Measurements from ENCODE around the gene ASIC5.

ASIC5 gene

GRCh38 chr4:155879767-155880166 lies 13.7 kb upstream of the ASIC5 start:
- DNase-seq, result no peak

DNA sequence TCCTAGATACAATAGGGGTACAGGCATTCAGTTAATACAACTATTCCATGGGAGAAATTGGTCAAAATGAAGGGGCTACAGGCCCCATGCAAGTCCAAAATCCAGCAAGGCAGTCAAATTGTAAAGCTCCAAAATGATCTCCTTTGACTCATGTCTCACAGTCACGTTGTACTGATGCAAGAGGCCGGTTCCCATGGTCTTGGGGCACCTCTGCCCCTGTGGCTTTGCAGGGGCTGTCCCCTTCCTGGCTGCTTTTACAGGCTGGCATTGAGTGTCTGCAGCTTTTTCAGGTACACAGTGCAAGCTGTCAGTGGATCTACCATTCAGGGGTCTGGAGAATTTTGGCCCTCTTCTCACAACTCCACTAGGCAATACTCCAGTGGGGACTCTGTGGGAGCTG lies 12.5 kb upstream of the ASIC5 start:
- no peak for DNase-seq

DNA sequence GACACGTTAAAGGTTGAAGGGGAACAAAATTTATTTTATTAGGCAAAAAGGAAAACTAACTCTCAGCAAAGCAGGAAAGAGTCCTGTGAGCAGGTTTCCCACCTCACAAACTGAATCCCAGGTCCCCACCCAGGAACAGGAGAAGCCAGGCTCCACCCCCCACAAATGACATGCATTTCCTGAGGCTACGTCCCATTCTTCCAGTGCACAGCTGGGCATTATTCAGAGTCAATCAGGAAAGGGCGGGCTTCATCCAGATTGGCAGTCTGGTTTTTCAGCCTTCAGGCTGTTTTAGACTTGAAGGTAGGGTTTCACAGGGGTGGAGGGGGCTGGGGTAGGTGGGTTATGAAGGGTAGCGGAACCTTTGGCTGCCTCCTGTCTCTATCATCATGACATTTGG lies 11.9 kb upstream of the ASIC5 start:
- DNase-seq, result no peak

- DNase-seq, result no peak
These were observed 9.8 kb upstream of the ASIC5 start for GRCh38 chr4:155875878-155876277.

DNA sequence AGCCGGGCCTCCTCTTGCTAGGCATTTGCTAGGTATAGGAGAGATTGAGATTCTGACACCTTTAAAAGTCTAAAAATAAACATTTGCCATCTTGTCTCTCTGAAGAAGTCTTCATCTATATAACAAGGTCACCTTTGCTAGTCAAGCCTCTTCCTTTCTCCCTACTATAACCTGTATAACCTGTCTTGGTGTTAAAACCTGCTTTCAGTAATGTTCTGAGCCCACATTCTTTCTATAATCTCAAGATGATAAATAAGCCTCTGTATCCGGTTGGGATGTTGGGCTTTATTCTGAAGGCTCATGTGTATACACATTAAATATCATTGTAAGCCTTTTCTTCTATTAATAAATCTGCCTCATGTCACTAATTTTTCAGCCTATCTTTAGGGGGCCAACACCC lies 10.2 kb downstream of the ASIC5 start:
- no peak for DNase-seq

- DNase-seq, result no peak
These were observed 11.4 kb downstream of the ASIC5 start for GRCh38 chr4:155854582-155855226.

GRCh38 chr4:155853189-155853588 lies 12.9 kb downstream of the ASIC5 start:
- no peak for DNase-seq

GRCh38 chr4:155849042-155849441 lies 17.0 kb downstream of the ASIC5 start:
- DNase-seq, result no peak

GRCh38 chr4:155846929-155847328 lies 19.1 kb downstream of the ASIC5 start:
- no peak for DNase-seq

GRCh38 chr4:155842080-155842479 lies 24.0 kb downstream of the ASIC5 start:
- no peak for DNase-seq

GRCh38 chr4:155837203-155837796 lies 28.8 kb downstream of the ASIC5 start:
- no peak for DNase-seq

- no peak for DNase-seq
These were observed 33.4 kb downstream of the ASIC5 start for GRCh38 chr4:155832664-155833063.

GRCh38 chr4:155828628-155829027 lies 37.4 kb downstream of the ASIC5 start:
- no peak for DNase-seq

DNA sequence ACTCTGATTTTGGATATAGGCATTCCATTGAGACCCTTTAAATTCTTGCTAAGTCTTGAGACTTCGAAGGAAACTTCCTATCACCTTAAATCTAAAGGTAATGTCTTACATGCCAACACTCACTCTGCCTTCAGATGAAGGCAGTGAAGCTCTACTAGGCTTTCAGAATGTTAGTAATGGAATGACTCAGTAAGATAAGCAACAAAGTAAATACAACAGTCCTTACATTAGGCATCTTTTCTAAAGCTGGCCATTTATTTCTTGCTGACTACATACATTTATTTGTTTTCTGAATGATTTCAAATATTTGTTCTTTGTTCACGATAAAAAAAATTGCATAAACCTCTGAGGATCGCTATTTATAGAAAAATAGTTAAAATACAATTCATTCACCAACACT lies 43.5 kb downstream of the ASIC5 start:
- DNase-seq, result no peak

GRCh38 chr4:155820887-155821518 lies 45.1 kb downstream of the ASIC5 start:
- no peak for DNase-seq

GRCh38 chr4:155819066-155819465 lies 47.0 kb downstream of the ASIC5 start:
- DNase-seq, result no peak

- DNase-seq, result no peak
These were observed 47.4 kb downstream of the ASIC5 start for GRCh38 chr4:155818639-155819038.

DNA sequence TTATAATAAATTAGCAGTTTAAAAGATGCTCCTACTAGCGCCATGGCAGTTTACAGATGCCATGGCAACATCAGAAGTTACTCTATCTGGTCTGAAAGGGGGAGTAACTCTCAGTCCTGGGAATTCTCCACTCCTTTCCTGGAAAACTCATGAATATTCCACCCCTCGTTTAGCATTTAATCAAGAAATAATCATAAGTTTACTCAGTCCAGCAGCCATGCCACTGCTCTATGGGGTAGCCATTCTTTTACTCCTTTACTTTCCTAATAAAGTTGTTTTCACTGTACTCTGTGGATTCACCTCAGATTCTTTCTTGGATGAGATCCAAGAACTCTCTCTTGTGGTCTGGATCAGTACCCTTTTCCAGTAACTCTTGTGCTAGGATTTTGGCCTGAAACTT lies 55.0 kb downstream of the ASIC5 start:
- DNase-seq, result no peak

- no peak for DNase-seq
These were observed 56.2 kb downstream of the ASIC5 start for GRCh38 chr4:155809835-155810234.

- DNase-seq, result no peak
These were observed 59.1 kb downstream of the ASIC5 start for GRCh38 chr4:155807021-155807420.

DNA sequence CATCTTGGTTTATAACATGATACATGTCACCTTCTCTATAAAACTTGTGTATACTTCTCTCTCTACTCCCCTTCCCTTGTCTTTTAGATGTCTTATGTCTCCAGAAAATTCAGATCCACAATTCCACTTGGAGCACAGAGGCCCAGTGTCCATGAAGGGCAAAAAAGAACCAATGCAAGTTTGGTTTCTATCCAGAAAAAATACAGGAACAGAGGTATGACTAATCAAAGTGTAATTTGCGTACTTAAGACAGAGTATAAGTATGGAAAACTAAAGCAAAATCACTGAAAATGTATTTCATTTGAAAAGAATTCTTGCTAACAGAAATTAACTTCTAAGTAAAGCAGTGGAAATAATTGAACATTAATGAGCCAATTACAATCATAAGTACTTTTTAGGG lies 61.1 kb downstream of the ASIC5 start:
- no peak for DNase-seq

- DNase-seq, result no peak
These were observed 63.7 kb downstream of the ASIC5 start for GRCh38 chr4:155802190-155802959.

- DNase-seq, result no peak
These were observed 65.3 kb downstream of the ASIC5 start for GRCh38 chr4:155800685-155801343.
